ENCODE measurements around the gene IKBIP.
"Not testable (repeated sequence)": the region's sequence is repeated elsewhere in the genome, so short reads cannot be mapped to it uniquely, and the experiment has no call there.

IKBIP gene, protein sequence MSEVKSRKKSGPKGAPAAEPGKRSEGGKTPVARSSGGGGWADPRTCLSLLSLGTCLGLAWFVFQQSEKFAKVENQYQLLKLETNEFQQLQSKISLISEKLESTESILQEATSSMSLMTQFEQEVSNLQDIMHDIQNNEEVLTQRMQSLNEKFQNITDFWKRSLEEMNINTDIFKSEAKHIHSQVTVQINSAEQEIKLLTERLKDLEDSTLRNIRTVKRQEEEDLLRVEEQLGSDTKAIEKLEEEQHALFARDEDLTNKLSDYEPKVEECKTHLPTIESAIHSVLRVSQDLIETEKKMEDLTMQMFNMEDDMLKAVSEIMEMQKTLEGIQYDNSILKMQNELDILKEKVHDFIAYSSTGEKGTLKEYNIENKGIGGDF

DNA sequence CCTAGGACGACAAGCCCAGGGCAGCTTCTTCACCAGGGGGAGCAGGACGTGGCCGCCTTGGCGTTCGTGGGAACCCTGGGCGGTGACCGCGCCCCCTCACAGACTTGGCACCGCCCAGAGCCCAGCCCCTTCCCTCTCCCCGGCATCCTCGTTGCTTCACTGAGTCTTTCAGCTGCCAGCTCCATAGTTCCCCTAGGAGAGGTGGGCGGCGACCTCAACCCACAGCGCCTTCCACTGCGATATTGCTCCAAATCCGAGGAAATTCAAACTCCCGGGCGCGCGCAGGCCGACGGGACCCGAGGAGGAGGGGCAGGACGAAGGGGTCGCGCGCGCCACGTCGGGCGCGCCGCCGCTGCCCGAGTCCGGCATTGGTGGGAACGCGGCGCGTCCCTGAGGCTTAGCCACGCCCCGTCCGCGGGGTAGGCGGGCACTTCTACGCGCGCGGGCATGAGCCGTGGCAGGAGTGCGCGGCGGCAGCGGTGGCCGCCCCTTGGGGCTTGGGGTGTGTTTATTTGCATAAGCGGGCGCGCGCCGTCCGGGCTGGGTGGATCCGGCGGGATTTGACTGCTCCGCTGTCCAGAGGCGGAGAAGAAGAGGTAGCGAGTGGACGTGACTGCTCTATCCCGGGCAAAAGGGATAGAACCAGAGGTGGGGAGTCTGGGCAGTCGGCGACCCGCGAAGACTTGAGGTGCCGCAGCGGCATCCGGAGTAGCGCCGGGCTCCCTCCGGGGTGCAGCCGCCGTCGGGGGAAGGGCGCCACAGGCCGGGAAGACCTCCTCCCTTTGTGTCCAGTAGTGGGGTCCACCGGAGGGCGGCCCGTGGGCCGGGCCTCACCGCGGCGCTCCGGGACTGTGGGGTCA, at the start of gene IKBIP, which contains the start of gene APAF1:
TSS of gene IKBIP (minus strand) at position 77 of the 860 bp plus-strand sequence. CDS start 87 bp downstream, outside the sequence.
TSS of gene APAF1 (plus strand) at position 579 of the 860 bp plus-strand sequence. CDS start 3,070 bp downstream, outside the sequence.
- DNase-seq (ENCODE audit: low read depth, low spot score), result peak; percentile 97

GRCh38 chr12:98691351-98691750, 46.8 kb upstream of the IKBIP start:
- no peak for DNase-seq (ENCODE audit: low read depth, low spot score)

DNA sequence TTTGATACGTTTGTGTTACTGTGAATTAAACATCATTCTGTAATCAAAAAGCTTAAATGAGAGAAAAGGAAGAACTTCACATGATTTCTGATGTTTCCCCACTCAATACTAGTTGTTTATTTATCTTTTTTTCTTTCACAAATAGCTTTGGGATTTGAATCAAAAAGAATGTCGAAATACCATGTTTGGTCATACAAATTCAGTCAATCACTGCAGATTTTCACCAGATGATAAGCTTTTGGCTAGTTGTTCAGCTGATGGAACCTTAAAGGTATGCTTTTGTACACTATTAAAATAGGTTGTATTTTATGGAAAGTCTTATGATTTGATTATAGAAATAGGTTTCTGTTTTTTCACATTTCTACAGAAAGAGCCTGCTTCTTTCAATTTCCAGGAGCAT, 42.0 kb upstream of the IKBIP start:
- DNase-seq (ENCODE audit: low read depth, low spot score), result no peak

GRCh38 chr12:98684199-98684598, 39.6 kb upstream of the IKBIP start:
- DNase-seq (ENCODE audit: low read depth, low spot score), result no peak

DNA sequence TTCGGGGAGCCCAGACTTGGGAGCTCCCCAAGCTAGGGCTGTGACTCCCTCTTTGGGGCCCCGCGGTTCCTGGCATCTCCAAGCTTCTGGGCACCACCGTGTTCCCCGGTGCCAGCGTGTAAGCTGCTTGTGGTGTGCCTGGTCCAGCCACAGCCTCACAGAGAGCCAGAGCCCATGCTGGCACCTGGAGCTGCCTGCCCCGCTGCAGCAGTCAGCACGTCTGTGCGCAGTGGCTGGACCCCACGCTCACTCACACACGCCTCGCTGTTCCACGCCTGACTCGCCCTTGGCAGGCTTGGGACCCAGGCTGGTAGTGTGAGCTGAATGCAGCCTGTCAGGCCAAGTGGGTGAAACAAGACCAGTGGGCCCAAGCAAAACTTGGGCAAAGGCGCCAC, 35.0 kb upstream of the IKBIP start:
- no peak for DNase-seq (ENCODE audit: low read depth, low spot score)

GRCh38 chr12:98678946-98679610, 34.5 kb upstream of the IKBIP start:
- no peak for DNase-seq (ENCODE audit: low read depth, low spot score)

DNA sequence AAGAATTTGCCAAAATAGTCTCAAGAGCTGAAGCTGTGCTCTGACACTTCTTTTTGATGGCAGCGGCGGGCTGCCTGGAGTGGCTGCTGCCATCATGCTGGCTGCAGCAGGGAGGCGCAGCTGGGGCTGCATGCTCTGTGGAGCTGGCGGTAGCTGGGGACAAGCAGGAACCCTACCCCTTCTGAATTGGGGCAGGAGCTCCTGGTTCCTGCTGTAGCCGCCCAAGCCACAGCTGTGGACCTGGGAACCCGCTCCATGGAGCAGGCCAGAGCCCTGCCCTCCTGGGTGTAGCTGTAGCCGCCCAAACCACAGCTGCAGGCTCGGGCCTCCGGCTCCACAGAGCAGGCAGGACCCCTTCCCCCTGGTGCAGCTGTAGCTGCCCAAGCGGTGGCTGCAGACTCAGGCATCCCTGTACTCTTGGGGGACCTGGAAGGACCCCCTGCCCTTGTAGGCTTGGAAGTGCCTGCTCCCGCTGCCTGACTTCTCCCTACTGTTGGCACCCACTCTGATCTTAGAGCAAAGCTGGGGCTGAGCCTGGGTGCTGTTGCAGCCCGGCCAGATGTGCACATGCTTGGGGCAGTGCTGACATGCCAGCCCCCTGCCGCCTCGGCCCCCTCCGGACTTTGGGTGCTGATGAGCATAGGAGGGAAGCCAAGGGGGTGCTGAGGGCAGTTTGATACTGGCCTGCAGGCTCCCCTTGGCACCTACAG, 33.8 kb upstream of the IKBIP start:
- no peak for DNase-seq (ENCODE audit: low read depth, low spot score)

- DNase-seq (ENCODE audit: low read depth, low spot score), result no peak
Observed at GRCh38 chr12:98674841-98675240, 30.3 kb upstream of the IKBIP start.

- no peak for DNase-seq (ENCODE audit: low read depth, low spot score)
Observed at GRCh38 chr12:98671459-98671858, 26.9 kb upstream of the IKBIP start.

DNA sequence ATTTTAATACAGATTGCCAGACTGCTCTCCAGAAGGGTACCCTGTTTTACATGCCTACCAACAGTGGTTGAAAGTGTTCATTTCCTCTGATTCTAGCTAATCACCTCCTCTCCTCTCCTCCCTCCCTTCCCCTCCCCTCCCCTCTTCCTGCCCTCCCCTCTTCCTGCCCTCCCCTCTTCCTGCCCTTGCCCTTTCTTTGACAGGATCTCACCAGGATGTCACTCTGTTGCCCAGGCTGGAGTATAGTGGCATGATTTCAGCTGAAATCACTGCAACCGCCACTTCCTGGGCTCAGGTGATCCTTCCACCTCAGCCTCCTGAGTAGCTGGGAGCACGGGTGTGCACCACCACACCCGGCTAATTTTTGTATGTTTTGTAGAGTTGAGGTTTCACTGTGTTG, 25.2 kb upstream of the IKBIP start:
- no peak for DNase-seq (ENCODE audit: low read depth, low spot score)

- DNase-seq (ENCODE audit: low read depth, low spot score), result no peak
Observed at GRCh38 chr12:98660521-98660920, 15.9 kb upstream of the IKBIP start.

GRCh38 chr12:98656289-98657101, 11.9 kb upstream of the IKBIP start:
- DNase-seq (ENCODE audit: low read depth, low spot score), result no peak

DNA sequence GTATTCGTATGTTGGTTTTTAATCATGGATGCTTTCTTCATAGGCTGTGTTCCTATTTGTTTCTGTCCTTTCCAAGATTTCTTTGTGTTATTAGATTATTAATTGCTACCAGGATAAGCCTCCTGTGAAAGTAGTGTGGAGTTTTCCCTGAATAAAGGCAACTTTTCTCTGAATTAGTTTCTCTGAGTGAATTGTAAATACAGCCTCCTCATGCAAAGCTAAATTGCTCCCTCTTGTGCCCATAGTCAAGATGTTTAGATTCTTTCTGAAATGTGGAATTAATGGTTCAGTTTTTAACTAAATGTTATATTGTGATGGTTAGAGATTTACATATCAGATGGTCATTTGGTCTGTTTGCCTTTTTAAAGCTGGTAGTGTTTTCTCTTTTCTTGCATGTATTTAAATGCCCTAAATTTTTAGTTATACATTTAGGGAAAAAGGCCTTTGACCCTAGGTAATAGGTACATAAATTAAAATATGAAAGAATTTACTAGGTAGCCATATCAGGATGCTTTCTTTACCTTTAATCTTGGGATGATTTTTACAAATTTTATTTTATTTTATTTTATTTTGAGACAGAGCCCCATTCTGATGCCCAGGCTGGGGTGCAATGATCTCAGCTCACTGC, 9.4 kb upstream of the IKBIP start:
- no peak for DNase-seq (ENCODE audit: low read depth, low spot score)

- no peak for DNase-seq (ENCODE audit: low read depth, low spot score)
Observed at GRCh38 chr12:98651328-98651727, 6.7 kb upstream of the IKBIP start.

GRCh38 chr12:98646294-98647090, 1.9 kb upstream of the IKBIP start:
- no peak for DNase-seq (ENCODE audit: low read depth, low spot score)

DNA sequence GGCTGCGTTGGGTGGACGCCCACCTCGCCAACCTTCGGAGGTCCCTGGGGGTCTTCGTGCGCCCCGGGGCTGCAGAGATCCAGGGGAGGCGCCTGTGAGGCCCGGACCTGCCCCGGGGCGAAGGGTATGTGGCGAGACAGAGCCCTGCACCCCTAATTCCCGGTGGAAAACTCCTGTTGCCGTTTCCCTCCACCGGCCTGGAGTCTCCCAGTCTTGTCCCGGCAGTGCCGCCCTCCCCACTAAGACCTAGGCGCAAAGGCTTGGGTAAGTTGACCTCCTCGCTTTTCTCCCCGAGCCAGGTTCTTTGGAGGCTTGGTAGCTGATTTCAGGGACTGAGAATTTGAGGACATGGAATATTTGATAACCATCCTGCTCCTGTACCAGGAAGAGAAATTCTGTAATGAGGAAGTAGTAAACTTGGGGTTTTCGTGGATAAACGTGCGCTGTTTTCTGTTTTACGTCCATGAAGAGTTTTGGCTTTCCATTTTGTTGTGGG, 1.0 kb upstream of the IKBIP start:
- peak; percentile 44 for DNase-seq (ENCODE audit: low read depth, low spot score)

GRCh38 chr12:98644433-98644711, 216 bp downstream of the IKBIP start:
- DNase-seq (ENCODE audit: low read depth, low spot score), result no peak

GRCh38 chr12:98642801-98643200, 1.8 kb downstream of the IKBIP start:
- not testable (repeated sequence) for DNase-seq (ENCODE audit: low read depth, low spot score)

DNA sequence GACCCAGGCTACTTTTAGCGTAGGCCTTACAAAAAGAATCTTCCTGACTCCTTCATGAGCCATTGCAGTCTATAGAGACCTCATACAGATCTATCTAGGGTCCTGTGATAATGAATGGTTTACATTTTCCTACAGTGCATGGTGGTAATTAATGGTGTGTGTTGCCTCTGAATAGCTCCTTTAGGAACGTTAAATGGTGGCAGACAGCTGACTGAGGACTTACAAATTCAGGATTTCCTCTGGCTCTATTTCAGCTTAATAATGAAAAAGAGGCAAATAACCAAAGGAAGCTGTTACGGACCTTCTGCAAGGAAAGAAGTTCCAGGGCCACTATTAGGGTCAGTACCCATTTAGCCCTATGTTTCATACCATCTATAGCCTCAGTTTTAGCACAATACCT, 5.1 kb downstream of the IKBIP start:
- no peak for DNase-seq (ENCODE audit: low read depth, low spot score)

Measured in ELF-1 (cell line).